Keratinocyte (primary cell): Measurements from ENCODE around the gene LSAMP. TPM values are rescaled to one million over a fixed set of nuclear protein-coding genes. Genes with fewer than 3 reads are reported as not detected.

Experiments
- DNase-seq: peaks from one replicate; pipeline ENCODE4 v3.0.0-alpha.2; 2011; ENCODE audit warnings: low read depth, missing footprints, low spot score
- FAIRE-seq: peaks from 2 replicates; lab custom pipeline; 2011; peaks lifted over from hg19 to GRCh38; lab: Jason Lieb, UNC
- H2AFZ ChIP-seq: 2 replicates; pipeline ENCODE4 v1.6.0; 2012; ENCODE audit warnings: low read length, control low read depth, inconsistent platforms; ENCODE audit not compliant: control insufficient read depth
- H3K27ac ChIP-seq: 2 replicates; pipeline ENCODE4 v1.5.1; 2011; ENCODE audit warnings: low read length; ENCODE audit not compliant: control insufficient read depth, insufficient read depth
- H3K27me3 ChIP-seq: 3 replicates; pipeline ENCODE4 v1.6.0; 2011; ENCODE audit warnings: low read length; ENCODE audit not compliant: control insufficient read depth, insufficient read depth; ENCODE audit errors: extremely low read depth
- H3K36me3 ChIP-seq, 2 experiments: 2 replicates in 1 of 2; 3 replicates in 1 of 2; pipeline ENCODE4 v1.5.1; 2011; ENCODE audit warnings: low read length in 2 of 2, mild to moderate bottlenecking in 1 of 2; ENCODE audit not compliant: control insufficient read depth in 2 of 2, insufficient read depth in 2 of 2; ENCODE audit errors: extremely low read depth in 1 of 2
- H3K4me1 ChIP-seq: 3 replicates; pipeline ENCODE4 v1.5.1; 2011; ENCODE audit warnings: low read length; ENCODE audit not compliant: control insufficient read depth, insufficient read depth; ENCODE audit errors: extremely low read depth
- H3K4me2 ChIP-seq: 3 replicates; pipeline ENCODE4 v1.6.0; 2011; ENCODE audit warnings: low read depth, low read length; ENCODE audit not compliant: control insufficient read depth, insufficient read depth; ENCODE audit errors: extremely low read depth
- H3K4me3 ChIP-seq, 3 experiments: fragments of 200-600 bp in 1 of 3; sonication (generic) in 1 of 3; 2 replicates in 2 of 3; 3 replicates in 1 of 3; pipeline ENCODE4 v1.5.1; 2011 to 2016; ENCODE audit warnings: low read length in 3 of 3, mild to moderate bottlenecking in 3 of 3, control low read depth in 2 of 3, inconsistent platforms in 1 of 3, low read depth in 1 of 3, mixed read lengths in 1 of 3, mixed run types in 1 of 3, moderate library complexity in 1 of 3; ENCODE audit not compliant: control insufficient read depth in 2 of 3, insufficient read depth in 2 of 3; ENCODE audit errors: extremely low read depth in 1 of 3
- H3K79me2 ChIP-seq: 2 replicates; pipeline ENCODE4 v1.6.0; 2012; ENCODE audit warnings: low read length; ENCODE audit not compliant: control insufficient read depth, insufficient read depth
- H3K9ac ChIP-seq: 3 replicates; pipeline ENCODE4 v1.6.0; 2011; ENCODE audit warnings: low read length; ENCODE audit not compliant: control insufficient read depth, insufficient read depth; ENCODE audit errors: extremely low read depth
- H3K9me1 ChIP-seq: 3 replicates; pipeline ENCODE4 v1.6.0; 2011; ENCODE audit warnings: low read length; ENCODE audit not compliant: control insufficient read depth, insufficient read depth; ENCODE audit errors: extremely low read depth
- H3K9me3 ChIP-seq: 2 replicates; pipeline ENCODE4 v1.5.1; 2012; ENCODE audit warnings: low read depth, low read length; ENCODE audit not compliant: control insufficient read depth
- H4K20me1 ChIP-seq: 3 replicates; pipeline ENCODE4 v1.6.0; 2011; ENCODE audit warnings: low read length; ENCODE audit not compliant: control insufficient read depth, insufficient read depth; ENCODE audit errors: extremely low read depth
- CTCF ChIP-seq, 3 experiments: IDR thresholded peaks in 1 of 3; conservative IDR thresholded peaks in 1 of 3; optimal IDR thresholded peaks in 1 of 3; 2 replicates in 2 of 3; 3 replicates in 1 of 3; pipeline versions ENCODE3 to v1.5.1; 2011; ENCODE audit warnings: low read length in 3 of 3, mild to moderate bottlenecking in 3 of 3, moderate library complexity in 2 of 3, control low read depth in 1 of 3, inconsistent platforms in 1 of 3; ENCODE audit not compliant: insufficient read depth in 2 of 3; ENCODE audit errors: extremely low read depth in 1 of 3
- EZH2 ChIP-seq: IDR thresholded peaks from one replicate; pipeline ENCODE4 v1.6.1; 2012; ENCODE audit warnings: inconsistent platforms, mild to moderate bottlenecking, low read length, moderate library complexity
- dilution Hi-C: fragments of 300-500 bp; cut with MboI; formaldehyde crosslinking; loops from one replicate; pipeline ENCODE4 v1.7.0; 2020; ENCODE audit warnings: low sequenced_read_pairs; ENCODE audit not compliant: extremely low pct_ligation_motif_present
- polyA plus RNA-seq, 5 experiments: library from polyadenylated mRNA; depleted of rRNA in 3 of 5; stranded (reverse) in 3 of 5; stranded (forward) in 1 of 5; unstranded in 1 of 5; fragments of >200 nt; gene quantifications; 1 replicate in 1 of 5; 2 replicates in 3 of 5; 3 replicates in 1 of 5; pipeline versions ENCODE4 v1.2.1 to v1.2.3, GENCODE V29; 2011 to 2012; ENCODE audit warnings: missing spikeins in 2 of 5, low read depth in 1 of 5, low replicate concordance in 1 of 5

Gene LSAMP
- polyA plus RNA-seq, 1 donor (not counting 4 experiments of a cell fraction or from before 2014, with no cell fraction given), result 0.12 TPM

GRCh38 chr3:115806501-115806900 lies 638.8 kb downstream of the LSAMP start:
- Histone ChIP-seq H3K9me3 (no peaks in the 10 kb centered on the region), H3K9ac (no peak overlapping the region), H3K79me2 (no peaks in the 10 kb centered on the region), H3K36me3 (no peaks in the 10 kb centered on the region), H3K4me1 (peaks cover 21% of the 10 kb centered on the region), H3K4me2 (no peak overlapping the region), H3K4me3 (no peak overlapping the region), H3K27me3 (no peaks in the 10 kb centered on the region), H3K27ac (no peak overlapping the region), H2AFZ (no peak overlapping the region), H4K20me1 (no peaks in the 10 kb centered on the region), H3K9me1 (no peaks in the 10 kb centered on the region)
- DNase-seq (no peak), FAIRE-seq (no peak)
- dilution Hi-C loops, result no loop called here
- TF ChIP-seq CTCF (optimal IDR thresholded peaks at IDR 0.05 in 1 of 3, IDR thresholded peaks at IDR 0.05 in 1 of 3, conservative IDR thresholded peaks at IDR 0.05 in 1 of 3; ENCODE audit: extremely low read depth in 1 of 3, insufficient read depth in 2 of 3, low read length in 3 of 3) (no peak), EZH2 (no peak)

DNA sequence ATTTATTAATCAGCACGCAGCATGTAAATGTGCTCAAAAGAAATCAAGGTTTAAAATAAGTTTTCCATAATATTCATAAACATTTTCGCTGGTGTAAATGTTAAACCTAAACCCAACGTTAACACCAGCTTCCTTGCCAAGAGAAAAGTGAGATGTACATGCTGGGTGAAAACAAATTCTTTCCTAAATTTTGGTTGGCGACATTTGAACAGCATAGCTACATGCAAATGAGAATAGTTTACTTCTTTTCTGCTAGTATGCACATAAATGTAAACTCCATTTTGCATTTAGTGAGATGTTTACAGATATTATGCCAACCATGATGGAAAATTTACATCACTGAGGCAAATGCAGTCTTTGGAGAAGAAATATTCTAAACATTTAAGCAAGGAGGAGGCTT lies 639.8 kb downstream of the LSAMP start:
- Histone ChIP-seq H3K9ac (no peak overlapping the region), H3K9me3 (no peaks in the 10 kb centered on the region), H4K20me1 (no peaks in the 10 kb centered on the region), H2AFZ (no peak overlapping the region), H3K4me2 (no peak overlapping the region), H3K27ac (peak overlapping the region; percentile 83), H3K36me3 (no peaks in the 10 kb centered on the region), H3K4me1 (peaks cover 23% of the 10 kb centered on the region), H3K9me1 (no peaks in the 10 kb centered on the region), H3K79me2 (no peaks in the 10 kb centered on the region), H3K27me3 (no peaks in the 10 kb centered on the region), H3K4me3 (no peak overlapping the region)
- TF ChIP-seq CTCF (optimal IDR thresholded peaks at IDR 0.05 in 1 of 3, IDR thresholded peaks at IDR 0.05 in 1 of 3, conservative IDR thresholded peaks at IDR 0.05 in 1 of 3; ENCODE audit: extremely low read depth in 1 of 3, insufficient read depth in 2 of 3, low read length in 3 of 3) (no peak), EZH2 (no peak)
- dilution Hi-C loops, result no loop called here
- FAIRE-seq (no peak), DNase-seq (no peak)
